ENCODE data around the gene ENAH.

Gene ENAH

GRCh38 chr1:225537554-225538251 is 115.2 kb downstream of the ENAH start:
- Histone ChIP-seq H3K9me3 (ENCODE audit: control insufficient read depth in 1 of 2, low read length in 2 of 2) (no peaks in the 10 kb centered on the region), H3K27me3 (ENCODE audit: low read depth, low read length) (no peaks in the 10 kb centered on the region), H3K36me3 (ENCODE audit: control insufficient read depth in 1 of 2, insufficient read depth in 2 of 2, low read length in 2 of 2) (no peaks in the 10 kb centered on the region), H3K4me1 (ENCODE audit: control insufficient read depth in 1 of 2, insufficient read depth in 2 of 2, low read length in 2 of 2) (peaks cover 8 to 12% of the 10 kb centered on the region in 2 donors), H3K4me3 (ENCODE audit: low read depth in 1 of 2, low read length in 2 of 2) (no peak overlapping the region), H3K27ac (ENCODE audit: low read length) (no peak overlapping the region)

GRCh38 chr1:225535280-225535679 is 117.6 kb downstream of the ENAH start:
- Histone ChIP-seq H3K27me3 (ENCODE audit: low read depth, low read length) (no peaks in the 10 kb centered on the region), H3K4me1 (ENCODE audit: control insufficient read depth in 1 of 2, insufficient read depth in 2 of 2, low read length in 2 of 2) (peaks cover 8 to 12% of the 10 kb centered on the region in 2 donors), H3K9me3 (ENCODE audit: control insufficient read depth in 1 of 2, low read length in 2 of 2) (no peaks in the 10 kb centered on the region), H3K36me3 (ENCODE audit: control insufficient read depth in 1 of 2, insufficient read depth in 2 of 2, low read length in 2 of 2) (no peaks in the 10 kb centered on the region), H3K4me3 (ENCODE audit: low read depth in 1 of 2, low read length in 2 of 2) (no peak overlapping the region), H3K27ac (ENCODE audit: low read length) (no peak overlapping the region)

- Histone ChIP-seq H3K27ac (ENCODE audit: low read length) (no peak overlapping the region), H3K4me1 (ENCODE audit: control insufficient read depth in 1 of 2, insufficient read depth in 2 of 2, low read length in 2 of 2) (peaks cover 8 to 12% of the 10 kb centered on the region in 2 donors), H3K9me3 (ENCODE audit: control insufficient read depth in 1 of 2, low read length in 2 of 2) (no peaks in the 10 kb centered on the region), H3K4me3 (ENCODE audit: low read depth in 1 of 2, low read length in 2 of 2) (no peak overlapping the region), H3K36me3 (ENCODE audit: control insufficient read depth in 1 of 2, insufficient read depth in 2 of 2, low read length in 2 of 2) (peaks cover 0 to 3% of the 10 kb centered on the region in 2 donors), H3K27me3 (ENCODE audit: low read depth, low read length) (no peaks in the 10 kb centered on the region)
Measured at GRCh38 chr1:225534772-225535171, 118.2 kb downstream of the ENAH start.

GRCh38 chr1:225534135-225534534 is 118.8 kb downstream of the ENAH start:
- H3K27me3 ChIP-seq (ENCODE audit: low read depth, low read length), result no peaks in the 10 kb centered on the region
- peaks cover 0 to 4% of the 10 kb centered on the region in 2 donors for H3K36me3 ChIP-seq (ENCODE audit: control insufficient read depth in 1 of 2, insufficient read depth in 2 of 2, low read length in 2 of 2)
- H3K4me3 ChIP-seq (ENCODE audit: low read depth in 1 of 2, low read length in 2 of 2), result no peak overlapping the region
- H3K4me1 ChIP-seq (ENCODE audit: control insufficient read depth in 1 of 2, insufficient read depth in 2 of 2, low read length in 2 of 2), result peaks cover 8% of the 10 kb centered on the region in 2 donors
- H3K9me3 ChIP-seq (ENCODE audit: control insufficient read depth in 1 of 2, low read length in 2 of 2), result no peaks in the 10 kb centered on the region
- no peak overlapping the region for H3K27ac ChIP-seq (ENCODE audit: low read length)

- Histone ChIP-seq H3K36me3 (ENCODE audit: control insufficient read depth in 1 of 2, insufficient read depth in 2 of 2, low read length in 2 of 2) (peaks cover 0 to 4% of the 10 kb centered on the region in 2 donors), H3K9me3 (ENCODE audit: control insufficient read depth in 1 of 2, low read length in 2 of 2) (no peaks in the 10 kb centered on the region), H3K4me3 (ENCODE audit: low read depth in 1 of 2, low read length in 2 of 2) (no peak overlapping the region), H3K4me1 (ENCODE audit: control insufficient read depth in 1 of 2, insufficient read depth in 2 of 2, low read length in 2 of 2) (peaks cover under 1 to 8% of the 10 kb centered on the region in 2 donors), H3K27ac (ENCODE audit: low read length) (no peak overlapping the region), H3K27me3 (ENCODE audit: low read depth, low read length) (no peaks in the 10 kb centered on the region)
Measured at GRCh38 chr1:225533238-225533637, 119.7 kb downstream of the ENAH start.

GRCh38 chr1:225532240-225532944 is 120.5 kb downstream of the ENAH start:
- Histone ChIP-seq H3K4me3 (ENCODE audit: low read depth in 1 of 2, low read length in 2 of 2) (no peak overlapping the region), H3K27me3 (ENCODE audit: low read depth, low read length) (no peaks in the 10 kb centered on the region), H3K36me3 (ENCODE audit: control insufficient read depth in 1 of 2, insufficient read depth in 2 of 2, low read length in 2 of 2) (peaks cover 0 to 4% of the 10 kb centered on the region in 2 donors), H3K27ac (ENCODE audit: low read length) (no peak overlapping the region), H3K4me1 (ENCODE audit: control insufficient read depth in 1 of 2, insufficient read depth in 2 of 2, low read length in 2 of 2) (peaks cover 4 to 8% of the 10 kb centered on the region in 2 donors), H3K9me3 (ENCODE audit: control insufficient read depth in 1 of 2, low read length in 2 of 2) (no peaks in the 10 kb centered on the region)

GRCh38 chr1:225529726-225530125 is 123.2 kb downstream of the ENAH start:
- Histone ChIP-seq H3K9me3 (ENCODE audit: control insufficient read depth in 1 of 2, low read length in 2 of 2) (no peaks in the 10 kb centered on the region), H3K4me1 (ENCODE audit: control insufficient read depth in 1 of 2, insufficient read depth in 2 of 2, low read length in 2 of 2) (peaks cover 6 to 8% of the 10 kb centered on the region in 2 donors), H3K27me3 (ENCODE audit: low read depth, low read length) (no peaks in the 10 kb centered on the region), H3K4me3 (ENCODE audit: low read depth in 1 of 2, low read length in 2 of 2) (no peak overlapping the region), H3K27ac (ENCODE audit: low read length) (no peak overlapping the region), H3K36me3 (ENCODE audit: control insufficient read depth in 1 of 2, insufficient read depth in 2 of 2, low read length in 2 of 2) (peaks cover 0 to 4% of the 10 kb centered on the region in 2 donors)

- Histone ChIP-seq H3K36me3 (ENCODE audit: control insufficient read depth in 1 of 2, insufficient read depth in 2 of 2, low read length in 2 of 2) (peaks cover 0 to 4% of the 10 kb centered on the region in 2 donors), H3K4me3 (ENCODE audit: low read depth in 1 of 2, low read length in 2 of 2) (no peak overlapping the region), H3K27ac (ENCODE audit: low read length) (no peak overlapping the region), H3K9me3 (ENCODE audit: control insufficient read depth in 1 of 2, low read length in 2 of 2) (no peaks in the 10 kb centered on the region), H3K27me3 (ENCODE audit: low read depth, low read length) (no peaks in the 10 kb centered on the region), H3K4me1 (ENCODE audit: control insufficient read depth in 1 of 2, insufficient read depth in 2 of 2, low read length in 2 of 2) (peaks cover 0 to 13% of the 10 kb centered on the region in 2 donors)
Measured at GRCh38 chr1:225527575-225527974, 125.3 kb downstream of the ENAH start.

- no peak overlapping the region for H3K4me3 ChIP-seq (ENCODE audit: low read depth in 1 of 2, low read length in 2 of 2)
- no peaks in the 10 kb centered on the region for H3K27me3 ChIP-seq (ENCODE audit: low read depth, low read length)
- H3K9me3 ChIP-seq (ENCODE audit: control insufficient read depth in 1 of 2, low read length in 2 of 2), result no peaks in the 10 kb centered on the region
Measured at GRCh38 chr1:225526878-225527277, 126.0 kb downstream of the ENAH start.

GRCh38 chr1:225525377-225525776 is 127.5 kb downstream of the ENAH start:
- H3K9me3 ChIP-seq (ENCODE audit: control insufficient read depth in 1 of 2, low read length in 2 of 2), result no peaks in the 10 kb centered on the region
- H3K4me1 ChIP-seq (ENCODE audit: control insufficient read depth in 1 of 2, insufficient read depth in 2 of 2, low read length in 2 of 2), result peaks cover 0 to 13% of the 10 kb centered on the region in 2 donors
- H3K36me3 ChIP-seq (ENCODE audit: control insufficient read depth in 1 of 2, insufficient read depth in 2 of 2, low read length in 2 of 2), result peaks cover 0 to 4% of the 10 kb centered on the region in 2 donors
- no peak overlapping the region for H3K4me3 ChIP-seq (ENCODE audit: low read depth in 1 of 2, low read length in 2 of 2)
- no peaks in the 10 kb centered on the region for H3K27me3 ChIP-seq (ENCODE audit: low read depth, low read length)
- H3K27ac ChIP-seq (ENCODE audit: low read length), result no peak overlapping the region

More at GRCh38 chr1:225526878-225527277, 126.0 kb downstream of the ENAH start:
- H3K36me3 ChIP-seq (ENCODE audit: control insufficient read depth in 1 of 2, insufficient read depth in 2 of 2, low read length in 2 of 2), result peaks cover 0 to 4% of the 10 kb centered on the region in 2 donors
- H3K27ac ChIP-seq (ENCODE audit: low read length), result no peak overlapping the region
- peaks cover 0 to 13% of the 10 kb centered on the region in 2 donors for H3K4me1 ChIP-seq (ENCODE audit: control insufficient read depth in 1 of 2, insufficient read depth in 2 of 2, low read length in 2 of 2)

- H3K27ac ChIP-seq (ENCODE audit: low read length), result no peak overlapping the region
- peaks cover 0 to 13% of the 10 kb centered on the region in 2 donors for H3K4me1 ChIP-seq (ENCODE audit: control insufficient read depth in 1 of 2, insufficient read depth in 2 of 2, low read length in 2 of 2)
- H3K27me3 ChIP-seq (ENCODE audit: low read depth, low read length), result no peaks in the 10 kb centered on the region
- no peak overlapping the region for H3K4me3 ChIP-seq (ENCODE audit: low read depth in 1 of 2, low read length in 2 of 2)
- H3K36me3 ChIP-seq (ENCODE audit: control insufficient read depth in 1 of 2, insufficient read depth in 2 of 2, low read length in 2 of 2), result no peaks in the 10 kb centered on the region
- no peaks in the 10 kb centered on the region for H3K9me3 ChIP-seq (ENCODE audit: control insufficient read depth in 1 of 2, low read length in 2 of 2)
Measured at GRCh38 chr1:225524570-225524969, 128.4 kb downstream of the ENAH start.
